22Rv1 (cell line): ENCODE measurements around the gene MB21D2.

ENCODE experiments used
- CTCF ChIP-seq: fragments of 450-650 bp; IDR thresholded peaks from 2 replicates; pipeline ENCODE4 v1.5.1; 2017; ENCODE audit warnings: mild to moderate bottlenecking
- ZFX ChIP-seq: fragments of 450-650 bp; IDR thresholded peaks from 2 replicates; pipeline ENCODE4 v1.6.1; 2017; ENCODE audit warnings: antibody characterized with exemption, borderline replicate concordance

GRCh38 chr3:192864941-192865340, 52.7 kb downstream of the MB21D2 start:
- no peak for TF ChIP-seq CTCF
- TF ChIP-seq ZFX, result no peak
